ENCODE data around the gene SLC25A47. TPM values are rescaled to one million over a fixed set of nuclear protein-coding genes. Genes with fewer than 3 reads are reported as not detected.
A peak's percentile ranks its signal among the peaks of the same experiment; 100 is the strongest.

SLC25A47 gene
- total and polyA plus RNA-seq, 9 of the 15 experiments (the other 6 are each of a cell fraction or from before 2014, with no cell fraction given) = 0.09 to 0.23 (median 0.22) TPM; not detected in 6

DNA sequence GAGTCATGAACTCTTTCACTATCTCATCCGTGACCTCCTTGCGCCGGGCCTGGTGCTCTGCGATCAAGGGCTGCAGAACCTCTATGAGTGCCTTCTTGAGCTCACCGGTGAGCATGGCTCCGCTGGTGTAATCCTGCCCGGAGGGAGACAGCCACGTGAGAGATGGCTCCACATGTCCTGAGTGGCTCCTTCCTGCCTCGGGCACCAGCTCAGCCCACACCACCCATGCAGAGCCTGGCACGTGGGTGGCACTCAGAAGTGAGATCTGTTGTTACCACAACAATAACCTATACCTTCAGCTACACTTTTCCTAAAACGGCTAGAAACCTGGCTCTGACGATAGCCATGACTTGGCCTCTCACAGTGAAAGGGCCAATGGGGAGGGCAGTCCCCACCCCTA, 11.8 kb downstream of the SLC25A47 start:
- TF ChIP-seq NCOR1 (IDR thresholded peaks at IDR 0.05) (no peak), CREBBP (IDR thresholded peaks at IDR 0.05; ENCODE audit: low read depth, low read length) (no peak), RBM22 (IDR thresholded peaks at IDR 0.05; ENCODE audit: low read depth, low read length, poor library complexity, severe bottlenecking) (peak; percentile 60), POLR2G (IDR thresholded peaks at IDR 0.05; ENCODE audit: low read depth, low read length) (peak; percentile 69)
- ChIA-PET POLR2A (interaction anchor here (1.3 to 5.7 kb wide), 2 partner anchors 12 to 13 kb away, joined by 5 to 29 read pairs; partner anchors contain the start of gene SLC25A47), CTCF (ENCODE audit: low intra/inter-chr PET ratio) (no interaction called here)
- H3K27me3 ChIP-seq (ENCODE audit: control insufficient read depth in 2 of 2, insufficient read depth in 2 of 2, low read length in 2 of 2) = no peaks in the 10 kb centered on the region
- H3K36me3 ChIP-seq (ENCODE audit: control insufficient read depth, insufficient read depth, low read length) = peaks cover 48% of the 10 kb centered on the region; the same call in 2 of the 3 replicates
- no peak overlapping the region for H3K4me3 ChIP-seq
- peaks cover 9% of the 10 kb centered on the region; the same call in 1 of the 2 replicates for H4K20me1 ChIP-seq (replicated peaks; ENCODE audit: control insufficient read depth, insufficient read depth, low read length)
- no peak overlapping the region for H2AFZ ChIP-seq (ENCODE audit: low read depth, low read length)
- in situ Hi-C loops (cut with MboI) (no loop called here), intact Hi-C loops (cut with micrococcal nuclease) (no loop called here)
- no TSS peak for BruUV-seq (replicated peaks)
- no peaks in the 10 kb centered on the region for H3K9me3 ChIP-seq (replicated peaks; ENCODE audit: control insufficient read depth, insufficient read depth, low read depth, low read length)
- peaks cover 0 to 11% of the 10 kb centered on the region in 2 experiments; a peak in 2 of 5 replicates for H3K4me1 ChIP-seq (replicated peaks in 1 of 2; ENCODE audit: control insufficient read depth in 2 of 2, insufficient read depth in 2 of 2, low read length in 2 of 2)
- no peak for DNase-seq (ENCODE audit: extremely low read depth in 1 of 4, low spot score in 3 of 4)
- peak overlapping the region in 1 of 2 experiments; percentile 64; a peak in 2 of 4 replicates for H3K9ac ChIP-seq (ENCODE audit: insufficient read depth in 1 of 2, low read depth in 2 of 2, low read length in 2 of 2)
- H3K27ac ChIP-seq (ENCODE audit: extremely low read depth, low read depth, low read length) = no peak overlapping the region
- H3K79me2 ChIP-seq (ENCODE audit: control insufficient read depth, insufficient read depth, low read length) = no peaks in the 10 kb centered on the region
- ATAC-seq = no peak
- WGBS (ENCODE audit: insufficient coverage, low coverage, missing lambda C conversion rate) = 92% methylated on average over 12 of the region's 12 CpGs
- no peak for FAIRE-seq
- no peak overlapping the region for H3K4me2 ChIP-seq (ENCODE audit: insufficient read depth, low read length)
- no peaks in the 10 kb centered on the region for H3K9me1 ChIP-seq (ENCODE audit: control insufficient read depth, insufficient read depth, low read length)

Measured in K562 (cell line).